HG03064 (cell line): ENCODE measurements around the gene SLC4A9.
A peak's percentile ranks its signal among the peaks of the same experiment; 100 is the strongest.

ENCODE experiments used
- ATAC-seq: cut with Tn5 transposase; IDR thresholded peaks from one replicate; pipeline ENCODE4 v1.9.1; 2021; ENCODE audit warnings: low read depth; ENCODE audit not compliant: unreplicated experiment

SLC4A9 gene

GRCh38 chr5:140360681-140361479 is 886 bp downstream of the SLC4A9 start:
- ATAC-seq = no peak

DNA sequence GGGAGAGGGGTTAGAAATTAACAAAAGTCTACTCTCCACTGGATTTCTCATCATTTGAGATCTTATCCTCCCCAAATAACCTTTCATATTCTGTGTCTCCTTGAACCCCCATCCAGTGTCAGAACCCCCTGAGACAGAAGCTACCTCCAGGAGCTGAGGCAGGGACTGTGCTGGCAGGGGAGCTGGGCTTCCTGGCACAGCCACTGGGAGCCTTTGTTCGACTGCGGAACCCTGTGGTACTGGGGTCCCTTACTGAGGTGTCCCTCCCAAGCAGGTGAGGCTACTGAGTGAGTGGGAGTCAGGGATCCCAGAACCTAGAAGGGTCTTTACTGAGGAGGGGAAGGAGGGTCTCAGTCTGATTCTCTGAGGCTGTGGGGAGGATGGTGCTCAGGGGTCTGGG is 1.9 kb downstream of the SLC4A9 start:
- no peak for ATAC-seq

DNA sequence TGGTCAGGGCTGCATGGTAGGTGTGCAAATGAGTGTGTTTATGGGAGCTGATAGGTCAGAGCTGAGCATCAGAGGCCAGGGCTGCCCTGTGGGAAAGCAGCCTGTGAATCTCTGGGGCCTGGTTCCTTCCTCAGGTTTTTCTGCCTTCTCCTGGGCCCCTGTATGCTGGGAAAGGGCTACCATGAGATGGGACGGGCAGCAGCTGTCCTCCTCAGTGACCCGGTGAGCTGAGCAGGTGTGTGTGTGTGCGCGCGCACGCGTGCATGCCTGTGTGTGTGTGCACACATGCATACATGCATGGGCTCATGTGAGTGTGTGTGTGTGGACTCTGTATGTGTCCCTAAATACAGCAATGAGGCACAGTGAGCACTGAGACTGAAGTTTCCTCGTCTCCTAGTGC is 2.3 kb downstream of the SLC4A9 start:
- ATAC-seq = no peak

GRCh38 chr5:140362875-140363630 is 3.1 kb downstream of the SLC4A9 start:
- peak; percentile 82 for ATAC-seq

GRCh38 chr5:140363631-140364471 is 3.9 kb downstream of the SLC4A9 start:
- no peak for ATAC-seq

GRCh38 chr5:140364472-140364765 is 4.4 kb downstream of the SLC4A9 start:
- no peak for ATAC-seq

DNA sequence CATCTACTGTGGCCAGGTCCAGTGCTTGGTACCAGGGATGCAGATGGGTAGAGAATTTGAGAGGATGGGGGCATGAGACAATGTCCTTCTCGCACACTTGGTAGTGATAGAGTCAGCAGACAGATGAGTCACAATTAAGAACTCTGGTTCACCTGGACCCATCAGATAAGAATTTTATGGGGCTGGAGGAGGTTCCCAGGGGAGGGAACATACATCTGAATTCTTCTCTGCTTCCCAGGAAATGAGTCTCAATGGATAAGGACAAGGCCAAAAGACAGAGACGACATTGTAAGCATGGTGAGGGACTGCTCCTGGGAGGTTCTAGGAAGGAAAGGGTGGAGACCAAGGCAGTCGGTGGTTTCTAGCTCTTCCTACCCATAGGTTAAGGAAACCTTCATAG is 5.3 kb downstream of the SLC4A9 start:
- no peak for ATAC-seq

DNA sequence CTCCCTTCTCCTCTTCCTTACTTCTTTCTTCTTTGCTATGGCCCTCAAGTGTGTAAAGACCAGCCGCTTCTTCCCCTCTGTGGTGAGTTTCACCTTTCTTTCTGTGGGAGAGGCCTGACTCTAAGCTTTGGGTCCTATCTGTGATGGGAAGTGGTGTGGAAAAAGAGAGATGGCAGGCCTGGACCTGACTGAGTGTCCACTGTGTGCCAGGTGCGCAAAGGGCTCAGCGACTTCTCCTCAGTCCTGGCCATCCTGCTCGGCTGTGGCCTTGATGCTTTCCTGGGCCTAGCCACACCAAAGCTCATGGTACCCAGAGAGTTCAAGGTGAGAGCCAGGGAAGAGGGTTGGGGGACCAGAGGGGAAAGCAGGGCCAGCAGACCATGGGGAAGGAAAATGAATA is 5.9 kb downstream of the SLC4A9 start:
- no peak for ATAC-seq

- ATAC-seq = no peak
Observed at GRCh38 chr5:140366589-140367255, 6.7 kb downstream of the SLC4A9 start.

DNA sequence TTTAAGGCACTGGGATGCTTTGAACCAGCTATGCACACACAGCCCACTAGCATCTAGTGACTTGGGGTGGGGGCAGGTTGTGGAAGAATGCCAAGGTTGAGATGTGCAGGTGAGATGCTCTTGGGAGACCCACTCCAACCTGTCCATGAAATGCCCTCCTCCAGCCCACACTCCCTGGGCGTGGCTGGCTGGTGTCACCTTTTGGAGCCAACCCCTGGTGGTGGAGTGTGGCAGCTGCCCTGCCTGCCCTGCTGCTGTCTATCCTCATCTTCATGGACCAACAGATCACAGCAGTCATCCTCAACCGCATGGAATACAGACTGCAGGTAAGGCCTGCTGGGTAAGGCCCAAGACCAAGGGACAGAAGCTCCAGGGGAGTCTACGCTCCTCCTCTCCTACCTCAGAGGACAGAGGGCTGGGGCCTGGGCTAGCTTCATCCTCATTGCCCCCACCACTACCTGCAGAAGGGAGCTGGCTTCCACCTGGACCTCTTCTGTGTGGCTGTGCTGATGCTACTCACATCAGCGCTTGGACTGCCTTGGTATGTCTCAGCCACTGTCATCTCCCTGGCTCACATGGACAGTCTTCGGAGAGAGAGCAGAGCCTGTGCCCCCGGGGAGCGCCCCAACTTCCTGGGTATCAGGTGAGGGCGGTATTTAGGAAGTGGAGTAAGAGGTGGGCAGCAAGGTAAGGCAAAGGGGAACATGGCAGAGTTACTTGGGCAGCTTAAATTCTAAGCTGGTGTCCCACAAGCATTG is 7.4 kb downstream of the SLC4A9 start:
- no peak for ATAC-seq

- no peak for ATAC-seq
Observed at GRCh38 chr5:140371356-140372151, 11.6 kb downstream of the SLC4A9 start.

DNA sequence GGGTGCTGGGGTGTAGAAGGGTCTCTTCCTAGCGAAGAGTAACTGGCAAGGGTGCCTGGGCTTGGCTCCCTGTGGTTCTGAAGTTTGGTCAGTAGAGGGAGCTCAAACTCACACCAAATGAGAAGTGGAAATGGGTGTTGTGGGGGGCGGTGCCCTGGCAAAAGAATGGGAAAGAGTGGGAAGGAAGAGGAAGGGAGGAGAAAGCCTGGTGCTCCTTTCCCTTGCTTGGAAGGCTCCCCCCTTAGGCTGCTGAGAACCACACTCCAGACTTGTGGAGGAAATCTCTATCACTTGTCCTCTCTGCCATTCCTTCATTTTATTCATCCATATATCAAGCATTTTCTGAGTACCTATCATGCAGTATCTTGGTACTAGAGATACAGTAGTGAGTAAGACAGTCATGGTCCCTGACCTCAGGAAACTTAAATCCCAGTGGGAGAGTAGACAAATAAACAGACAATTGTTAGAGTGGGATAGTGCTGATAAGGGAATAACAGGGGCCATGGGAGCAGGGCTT is 13.0 kb downstream of the SLC4A9 start:
- ATAC-seq = no peak

- ATAC-seq = no peak
Observed at GRCh38 chr5:140381351-140381750, 21.4 kb downstream of the SLC4A9 start.

GRCh38 chr5:140381972-140382371 is 22.0 kb downstream of the SLC4A9 start:
- ATAC-seq = no peak

GRCh38 chr5:140382866-140383265 is 22.9 kb downstream of the SLC4A9 start:
- no peak for ATAC-seq

DNA sequence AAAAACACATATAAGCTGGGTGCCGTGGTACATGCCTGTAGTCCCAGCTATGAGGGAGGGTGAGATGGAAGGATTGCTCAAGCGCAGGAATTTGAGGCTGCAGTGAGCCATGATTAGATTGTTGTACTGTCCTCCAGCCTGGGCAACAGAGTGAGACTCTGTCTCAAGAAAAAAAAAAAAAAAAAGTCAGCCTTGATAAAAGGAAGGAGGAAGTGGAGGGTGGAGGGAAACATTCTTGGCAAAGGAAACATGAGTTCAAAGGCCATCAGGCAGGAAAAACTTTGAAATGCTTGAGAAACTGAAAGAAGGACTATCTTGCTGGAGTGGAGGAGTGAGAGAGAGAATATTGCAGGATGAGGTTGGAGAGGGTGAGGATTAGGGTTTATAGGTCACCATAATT is 23.3 kb downstream of the SLC4A9 start:
- no peak for ATAC-seq

DNA sequence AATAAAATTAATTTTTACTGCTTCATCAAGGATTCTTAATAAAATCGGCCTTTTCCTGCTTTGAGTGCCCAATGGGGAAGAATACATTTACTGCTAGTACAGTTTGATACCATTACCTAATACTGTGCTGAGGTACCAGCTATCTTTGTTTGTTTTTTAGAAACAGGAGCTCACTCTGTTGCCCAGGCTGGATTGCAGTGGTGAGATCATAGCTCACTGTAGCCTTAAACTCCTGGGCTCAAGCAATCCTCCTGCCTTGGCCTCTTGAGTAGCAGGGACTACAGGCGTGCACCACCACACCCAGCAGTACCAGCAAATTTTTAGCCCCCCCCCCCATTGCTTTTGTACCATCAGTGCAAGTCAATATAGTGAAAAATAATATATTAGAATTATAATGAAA is 28.1 kb downstream of the SLC4A9 start:
- ATAC-seq = no peak

- ATAC-seq = no peak
Observed at GRCh38 chr5:140391312-140391711, 31.3 kb downstream of the SLC4A9 start.

- ATAC-seq = no peak
Observed at GRCh38 chr5:140391732-140392131, 31.7 kb downstream of the SLC4A9 start.
